IPS DF 4.7 (cell line): Measurements from ENCODE around the gene HOXB9.

ENCODE experiments used
- DNase-seq: peaks from one replicate; pipeline ENCODE4 v3.0.0-alpha.2; 2013; ENCODE audit warnings: low spot score; ENCODE audit errors: extremely low read depth

HOXB9 gene

GRCh38 chr17:48624544-48625494 lies 1.3 kb downstream of the HOXB9 start:
- no peak for DNase-seq

GRCh38 chr17:48624118-48624517 lies 2.0 kb downstream of the HOXB9 start:
- DNase-seq: no peak

GRCh38 chr17:48623583-48623982 lies 2.6 kb downstream of the HOXB9 start:
- no peak for DNase-seq

GRCh38 chr17:48622857-48623256 lies 3.3 kb downstream of the HOXB9 start:
- no peak for DNase-seq

GRCh38 chr17:48621410-48622392 lies 4.5 kb downstream of the HOXB9 start:
- no peak for DNase-seq

GRCh38 chr17:48620461-48621139 lies 5.6 kb downstream of the HOXB9 start:
- no peak for DNase-seq

GRCh38 chr17:48619826-48620449 lies 6.2 kb downstream of the HOXB9 start:
- DNase-seq: no peak

GRCh38 chr17:48618256-48618896 lies 7.8 kb downstream of the HOXB9 start:
- no peak for DNase-seq

GRCh38 chr17:48617471-48618255 lies 8.5 kb downstream of the HOXB9 start:
- DNase-seq: no peak

- no peak for DNase-seq
These were observed 9.3 kb downstream of the HOXB9 start for GRCh38 chr17:48616717-48617470.

- DNase-seq: no peak
These were observed 10.0 kb downstream of the HOXB9 start for GRCh38 chr17:48615963-48616716.

GRCh38 chr17:48615047-48615962 lies 10.9 kb downstream of the HOXB9 start, which contains the start of gene HOXB8:
HOXB8 (minus strand) TSS chr17:48615292; CDS start chr17:48614704, 588 bp downstream.
- DNase-seq: no peak

GRCh38 chr17:48613862-48614694 lies 12.1 kb downstream of the HOXB9 start:
- no peak for DNase-seq

- DNase-seq: no peak
These were observed 13.1 kb downstream of the HOXB9 start for GRCh38 chr17:48612854-48613691.

- no peak for DNase-seq
These were observed 13.7 kb downstream of the HOXB9 start for GRCh38 chr17:48612456-48612853.
